ENCODE measurements around the gene RIMS3. TPM values are rescaled to one million over a fixed set of nuclear protein-coding genes. Genes with fewer than 3 reads are reported as not detected.
"Not testable (repeated sequence)": the region's sequence is repeated elsewhere in the genome, so short reads cannot be mapped to it uniquely, and the experiment has no call there.

RIMS3 gene
- total RNA-seq, 1 experiment from 2014 or later, result 9.0 TPM

GRCh38 chr1:40703316-40703715 is 37.8 kb upstream of the RIMS3 start:
- Histone ChIP-seq H3K27me3 (ENCODE audit: insufficient read depth, low read length) (no peaks in the 10 kb centered on the region), H3K79me2 (ENCODE audit: insufficient read depth, low read length) (peaks cover 95% of the 10 kb centered on the region), H3K27ac (ENCODE audit: low read depth, low read length) (0 out of 2 replicates have a peak overlapping the region, but pooled peaks have one; percentile 22), H3K36me3 (ENCODE audit: control insufficient read depth in 1 of 2, insufficient read depth in 2 of 2, low read length in 2 of 2) (no peaks in the 10 kb centered on the region), H4K20me1 (ENCODE audit: insufficient read depth) (no peaks in the 10 kb centered on the region; the same call in 1 of the 2 replicates), H2AFZ (ENCODE audit: low read depth, low read length, poor library complexity, severe bottlenecking) (no peak overlapping the region), H3K4me3 (replicated peaks in 1 of 2; ENCODE audit: low read depth in 1 of 2, low read length in 2 of 2) (no peak overlapping the region), H3K9me2 (ENCODE audit: insufficient read depth) (no peaks in the 10 kb centered on the region; the same call in 1 of the 2 replicates), H3K9ac (ENCODE audit: low read length) (peak overlapping the region; percentile 21; the same call in 1 of the 2 replicates), H3K4me2 (ENCODE audit: low read length) (peak overlapping the region; percentile 52), H3K4me1 (ENCODE audit: control insufficient read depth in 1 of 2, insufficient read depth in 2 of 2, low read length in 2 of 2) (peaks cover 21 to 39% of the 10 kb centered on the region in 2 experiments), H3K9me3 (ENCODE audit: control insufficient read depth in 1 of 2, insufficient read depth in 1 of 2, low read depth in 1 of 2, low read length in 2 of 2) (no peaks in the 10 kb centered on the region)
- DNase-seq (ENCODE audit: low read depth, low spot score) (no peak), ATAC-seq (peak; percentile 83)
- RAD21 ChIA-PET (ENCODE audit: low non-redundant PET in 1 of 2, low total read pairs in 2 of 2, uncharacterized antibody in 2 of 2, unreplicated experiment in 2 of 2), result interaction anchor here (0.7 kb wide), 2 partner anchors 67 to 102 kb away, joined by 3 to 4 read pairs; no protein-coding TSS in a partner anchor
- TF ChIP-seq FOSL1 (IDR thresholded peaks at IDR 0.05; ENCODE audit: low read depth), result peak; percentile 35; the same call in 1 of the 2 replicates
- peak; percentile 43; the same call in 1 of the 2 replicates for TF ChIP-seq JUND (IDR thresholded peaks at IDR 0.05)
- TF ChIP-seq EZH2 (IDR thresholded peaks at IDR 0.05), result no peak
- TF ChIP-seq SIN3A (IDR thresholded peaks at IDR 0.05; ENCODE audit: low read depth), result no peak
- no peak for TF ChIP-seq REST (IDR thresholded peaks at IDR 0.05; ENCODE audit: low read depth)
- no peak for TF ChIP-seq SRF (IDR thresholded peaks at IDR 0.05; ENCODE audit: low read depth)
- TF ChIP-seq SP1 (IDR thresholded peaks at IDR 0.05; ENCODE audit: low read depth), result 0 out of 2 replicates have a peak, but pooled peaks have one; percentile 25
- 0 out of 2 replicates have a peak, but pooled peaks have one; percentile 16 for TF ChIP-seq CBX3 (IDR thresholded peaks at IDR 0.05; ENCODE audit: low read depth)
- intact Hi-C loops (cut with micrococcal nuclease), result no loop called here
- CTCF ChIA-PET, result interaction anchor here (1.2 kb wide), 1 partner anchor 12 kb away, joined by 6 read pairs; the partner anchor contains the start of gene NFYC
- POLR2A ChIA-PET, result interaction anchor here (3.0 kb wide), 1 partner anchor 11 kb away, joined by 32 read pairs; the partner anchor contains the start of gene NFYC
- no TSS peak for BruUV-seq (replicated peaks)

DNA sequence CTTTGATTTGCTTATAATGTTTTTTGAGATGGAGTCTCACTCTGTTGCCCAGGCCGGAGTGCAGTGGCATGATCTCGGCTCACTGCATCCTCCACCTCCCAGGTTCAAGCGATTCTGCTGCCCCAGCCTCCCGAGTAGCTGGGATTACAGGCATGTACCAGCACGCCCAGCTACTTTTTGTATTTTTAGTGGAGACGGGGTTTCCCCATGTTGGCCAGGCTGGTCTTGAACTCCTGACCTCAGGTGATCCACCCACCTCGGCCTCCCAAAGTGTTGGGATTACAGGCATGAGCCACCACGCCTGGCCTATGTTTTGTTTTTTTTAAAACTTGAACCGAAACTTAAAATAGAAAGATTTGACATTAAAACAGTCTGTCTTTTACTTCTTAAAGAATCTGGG is 37.3 kb upstream of the RIMS3 start:
- Histone ChIP-seq H3K79me2 (ENCODE audit: insufficient read depth, low read length) (peaks cover 95% of the 10 kb centered on the region), H3K27ac (ENCODE audit: low read depth, low read length) (0 out of 2 replicates have a peak overlapping the region, but pooled peaks have one; percentile 22), H3K4me2 (ENCODE audit: low read length) (peak overlapping the region; percentile 52), H3K4me1 (ENCODE audit: control insufficient read depth in 1 of 2, insufficient read depth in 2 of 2, low read length in 2 of 2) (peaks cover 18 to 36% of the 10 kb centered on the region in 2 experiments), H3K9ac (ENCODE audit: low read length) (peak overlapping the region; percentile 21; the same call in 1 of the 2 replicates)
- BruUV-seq (replicated peaks); H3K4me3 ChIP-seq (replicated peaks in 1 of 2; ENCODE audit: low read depth in 1 of 2, low read length in 2 of 2); H3K27me3 ChIP-seq (ENCODE audit: insufficient read depth, low read length); intact Hi-C loops (cut with micrococcal nuclease); DNase-seq (ENCODE audit: low read depth, low spot score); H3K36me3 ChIP-seq (ENCODE audit: control insufficient read depth in 1 of 2, insufficient read depth in 2 of 2, low read length in 2 of 2); H3K9me3 ChIP-seq (ENCODE audit: control insufficient read depth in 1 of 2, insufficient read depth in 1 of 2, low read depth in 1 of 2, low read length in 2 of 2); H2AFZ ChIP-seq (ENCODE audit: low read depth, low read length, poor library complexity, severe bottlenecking); ATAC-seq; H3K9me2 ChIP-seq (ENCODE audit: insufficient read depth); H4K20me1 ChIP-seq (ENCODE audit: insufficient read depth); RAD21 ChIA-PET (ENCODE audit: low non-redundant PET in 1 of 2, low total read pairs in 2 of 2, uncharacterized antibody in 2 of 2, unreplicated experiment in 2 of 2): not testable (repeated sequence)
- POLR2A ChIA-PET, result interaction anchor here (3.0 kb wide), 1 partner anchor 10 kb away, joined by 32 read pairs; the partner anchor contains the start of gene NFYC
- CTCF ChIA-PET, result interaction anchor here (1.0 to 1.2 kb wide), 2 partner anchors 12 to 33 kb away, joined by 4 to 6 read pairs; partner anchors contain the start of gene NFYC

Measured in HCT116 (cell line).